Activated CD8-positive, alpha-beta memory T cell treated with anti-CD3 and anti-CD28 coated beads for 24 hours (primary cell): ENCODE results near the gene SUSD6.
A peak's percentile ranks its signal among the peaks of the same experiment; 100 is the strongest.
"Not testable (repeated sequence)": the region's sequence is repeated elsewhere in the genome, so short reads cannot be mapped to it uniquely, and the experiment has no call there.

ENCODE experiments used
- DNase-seq: peaks from one replicate; pipeline ENCODE4 v3.0.0-alpha.2; 2020

SUSD6 gene

DNA sequence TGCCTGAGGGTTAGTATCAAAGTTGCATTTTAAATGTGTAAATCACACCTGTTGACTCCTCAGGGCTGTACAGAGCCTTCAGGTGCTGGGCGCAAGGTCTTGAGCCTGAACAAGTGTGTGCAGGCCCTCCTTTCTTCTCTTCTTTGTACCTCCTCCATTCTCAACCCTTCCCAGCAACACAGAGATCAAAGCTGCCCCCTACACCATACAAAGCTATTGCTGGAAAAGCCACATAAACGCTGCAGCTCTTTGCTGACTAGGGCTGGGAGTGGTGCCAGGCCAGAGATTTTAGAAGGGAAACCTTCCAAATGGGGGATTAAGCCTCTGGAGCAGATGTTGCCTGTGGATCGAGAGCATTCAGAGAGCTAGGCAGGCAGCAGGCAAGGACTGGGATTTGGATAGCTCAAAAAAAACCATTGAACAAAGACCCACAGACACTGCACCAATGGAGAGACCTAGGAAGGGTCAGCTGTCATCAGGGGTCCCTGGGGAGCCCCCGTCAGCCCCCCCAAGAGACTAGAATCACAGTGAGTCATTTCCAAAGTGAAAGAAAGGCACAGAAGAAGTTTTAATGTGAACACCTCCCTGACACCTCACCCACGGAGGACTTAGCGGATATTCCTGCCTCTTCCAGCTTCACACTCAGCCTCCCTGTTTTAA, 18.2 kb upstream of the SUSD6 start:
- DNase-seq: no peak

DNA sequence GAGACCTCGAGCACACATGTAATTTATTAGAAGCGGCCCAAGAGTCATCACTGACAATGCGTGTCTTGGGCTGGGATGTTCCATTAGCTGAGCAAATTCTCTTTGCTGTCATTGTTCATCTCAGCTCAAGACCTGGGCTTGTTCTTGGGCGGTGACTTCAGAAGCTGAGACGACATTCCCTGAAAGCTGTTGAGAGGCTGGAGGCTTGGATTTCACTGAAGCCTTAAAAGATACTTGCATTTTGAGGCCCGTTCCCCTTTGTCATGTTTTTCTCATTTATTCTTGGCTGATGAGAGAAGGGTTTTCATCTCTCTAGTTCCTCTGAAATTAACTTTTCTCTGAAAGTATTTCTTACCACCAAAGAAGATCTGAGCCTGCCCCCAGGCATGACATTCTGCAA, 16.6 kb upstream of the SUSD6 start:
- DNase-seq: no peak

DNA sequence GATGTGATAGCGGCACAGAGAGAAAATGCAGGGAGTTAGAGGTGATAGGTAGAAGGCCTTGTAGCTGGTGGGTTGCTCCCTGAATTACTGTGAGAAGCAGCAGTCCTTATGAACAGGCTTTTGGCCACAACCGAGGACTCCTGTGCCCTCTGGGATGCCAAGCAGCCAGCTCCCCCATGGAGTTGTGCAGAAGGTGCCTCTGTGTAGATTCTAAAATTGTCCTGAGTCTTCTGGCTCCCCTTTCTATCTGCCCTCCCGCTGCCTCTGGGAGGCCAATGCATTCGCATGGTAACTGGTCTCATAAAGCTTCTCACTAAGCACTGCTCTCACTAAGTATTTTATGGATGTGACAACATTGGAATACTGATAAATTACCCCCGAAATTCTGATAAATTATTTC, 16.1 kb upstream of the SUSD6 start:
- DNase-seq: no peak

DNA sequence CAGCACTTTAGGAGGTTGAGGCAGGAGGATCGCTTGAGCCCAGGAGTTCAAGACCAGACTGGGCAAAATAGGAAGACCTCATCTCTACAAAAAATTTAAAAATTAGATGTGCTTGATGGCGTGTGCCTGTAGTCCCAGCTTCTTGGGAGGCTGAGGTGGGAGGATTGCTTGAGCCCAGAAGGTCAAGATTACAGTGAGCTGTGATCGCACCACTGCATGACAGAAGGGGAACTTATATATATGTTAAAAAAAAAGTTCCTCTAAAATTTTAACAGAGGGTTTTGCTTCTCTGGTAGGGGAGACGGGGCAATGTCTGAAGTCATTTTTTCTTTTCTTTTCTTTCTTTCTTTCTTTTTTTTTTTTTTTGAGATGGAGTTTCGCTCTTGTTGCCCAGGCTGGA, 12.0 kb upstream of the SUSD6 start:
- DNase-seq: not testable (repeated sequence)

DNA sequence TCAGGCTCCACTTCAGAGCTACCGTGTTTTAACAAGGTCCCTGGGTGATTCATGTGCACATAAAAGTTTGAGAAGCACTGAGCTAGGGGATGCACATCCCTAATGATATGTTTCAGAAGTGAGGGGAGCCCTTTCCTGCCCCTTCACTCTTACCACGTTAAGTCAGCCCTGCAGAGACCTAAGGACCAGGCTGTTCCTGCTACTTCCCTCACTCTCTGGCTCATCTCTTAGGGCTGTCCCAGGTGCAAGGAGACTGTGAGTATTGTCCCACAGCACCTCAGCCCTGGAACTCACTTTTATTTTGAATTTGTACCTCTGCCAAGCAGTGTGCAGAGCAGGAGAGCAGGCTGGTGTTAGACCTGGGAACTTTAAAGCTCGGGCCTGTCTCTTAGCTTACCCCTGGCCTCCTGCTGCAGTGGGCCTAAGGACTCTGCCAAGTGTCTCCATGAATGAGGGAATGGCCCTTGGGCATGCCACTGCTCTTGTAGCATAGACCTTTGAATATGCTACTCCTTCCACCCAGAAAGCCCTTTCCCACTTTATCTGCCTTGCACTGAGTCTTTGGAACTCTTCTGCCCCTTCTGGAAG, 11.0 kb upstream of the SUSD6 start:
- no peak for DNase-seq

DNA sequence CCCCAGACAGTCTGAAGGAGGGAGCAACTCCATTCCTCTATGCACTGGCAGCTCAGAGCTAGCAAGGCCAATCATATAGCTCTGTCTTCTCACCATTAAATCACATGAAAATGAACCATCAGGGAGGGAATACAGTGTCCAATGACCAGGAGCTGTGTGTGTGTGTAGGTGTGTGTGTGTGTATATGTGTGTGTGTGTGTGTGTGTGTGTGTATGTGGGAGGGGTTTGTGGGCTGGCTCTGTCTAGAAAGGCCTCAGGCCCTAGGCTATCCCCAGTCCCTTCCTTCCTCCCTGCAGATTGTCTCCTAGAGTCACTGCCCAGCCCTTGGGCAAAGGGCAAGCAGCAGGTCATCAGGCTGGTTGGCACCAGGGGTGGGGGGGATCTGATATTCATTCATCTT, 5.7 kb upstream of the SUSD6 start:
- DNase-seq: no peak

DNA sequence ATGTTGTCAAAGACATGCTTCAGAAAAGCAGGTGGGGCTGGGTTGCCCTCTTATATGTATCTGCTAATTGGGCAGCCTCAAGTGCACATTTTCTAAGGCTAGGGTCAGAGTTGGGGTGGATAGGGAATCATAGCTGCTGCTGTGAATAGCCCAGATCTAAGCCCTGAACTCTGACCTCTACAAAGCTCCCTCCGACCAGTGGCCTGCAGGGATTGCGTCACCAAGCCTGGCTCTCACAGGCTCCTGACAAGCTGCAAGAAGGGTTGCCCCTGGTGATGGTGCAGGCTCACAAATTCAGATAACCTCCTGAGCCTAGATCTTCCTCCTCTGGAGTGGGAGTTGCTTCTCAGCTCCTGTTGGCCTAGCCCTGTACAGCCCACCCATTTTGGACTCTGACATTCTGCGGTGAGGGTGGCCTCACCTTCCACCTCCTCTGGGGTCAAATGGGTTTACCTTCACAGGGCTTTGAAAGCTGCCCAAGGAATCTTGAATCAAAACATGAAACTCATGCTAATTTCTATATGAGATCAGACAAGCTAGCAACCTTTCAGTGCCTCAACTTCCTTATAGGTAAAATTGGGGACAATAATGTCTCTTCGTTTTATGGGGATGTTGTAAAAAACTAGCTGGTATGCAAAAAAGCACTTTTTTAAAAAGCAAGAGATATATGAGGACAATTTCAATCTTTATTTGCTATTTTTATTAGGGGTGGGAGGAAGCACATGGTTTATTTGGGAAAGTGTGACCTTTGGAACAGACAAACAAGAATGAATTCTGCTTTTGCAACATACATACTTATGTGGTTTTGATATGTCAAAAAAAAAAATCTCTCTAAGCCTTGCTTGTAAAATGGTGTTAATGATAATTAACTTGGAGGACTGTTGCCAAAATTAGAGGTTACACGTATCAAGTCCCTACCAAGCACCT, 4.9 kb upstream of the SUSD6 start:
- DNase-seq: no peak

DNA sequence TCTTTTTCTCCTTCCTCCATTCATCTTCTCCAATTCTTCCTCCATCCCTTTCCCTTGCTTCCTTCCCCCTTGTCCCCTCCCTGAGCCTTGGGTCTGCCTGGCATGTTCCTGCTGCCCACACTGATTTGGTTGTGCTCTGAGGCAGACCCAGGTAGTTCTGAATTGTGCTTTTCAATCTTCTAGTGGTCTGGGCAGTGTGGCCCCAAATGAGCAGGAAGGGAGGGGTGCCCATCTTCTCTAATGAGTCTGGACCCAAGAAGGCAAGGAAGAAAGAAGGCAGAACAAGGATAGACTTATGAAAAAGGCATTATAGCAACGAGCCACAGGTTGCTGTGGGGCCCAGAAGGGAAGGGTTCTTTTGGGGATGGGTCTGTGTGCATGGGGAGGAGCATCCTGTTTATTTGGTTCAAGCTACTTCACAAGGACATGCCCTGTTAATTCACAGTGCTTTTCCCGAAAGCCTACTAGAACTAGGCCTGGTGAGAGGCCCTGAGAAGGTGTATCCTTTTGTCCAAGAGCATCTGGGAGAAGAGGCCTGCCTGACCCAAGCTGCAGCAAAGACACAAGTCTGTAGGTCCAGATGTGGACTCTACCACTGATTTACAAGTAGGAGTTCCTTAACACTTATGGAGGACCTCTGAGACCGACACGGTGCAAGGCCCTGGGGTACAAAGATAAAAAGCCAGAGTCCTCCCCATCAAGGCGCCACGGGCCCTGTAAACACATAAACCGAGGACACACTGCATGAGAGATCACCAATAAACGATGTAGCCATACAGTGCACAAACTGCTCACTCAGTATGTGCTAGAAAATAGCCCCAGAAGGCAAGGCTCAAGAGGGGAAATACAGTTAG, 1.1 kb upstream of the SUSD6 start:
- DNase-seq: no peak

DNA sequence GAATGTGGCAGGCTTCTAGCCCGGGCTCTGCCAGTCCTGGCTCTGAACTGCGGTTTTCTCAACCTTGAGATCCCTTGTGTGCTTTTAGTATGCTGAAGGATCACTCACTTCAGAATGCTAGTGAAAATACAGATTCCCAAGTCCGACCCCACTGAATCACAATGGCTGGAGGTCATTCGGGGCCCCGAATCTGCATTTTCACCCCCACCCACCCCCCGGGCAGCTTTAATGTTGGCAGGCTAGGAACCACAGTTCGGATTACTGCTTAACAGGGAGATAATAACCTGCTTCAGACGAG, 573 bp upstream of the SUSD6 start:
- no peak for DNase-seq

DNA sequence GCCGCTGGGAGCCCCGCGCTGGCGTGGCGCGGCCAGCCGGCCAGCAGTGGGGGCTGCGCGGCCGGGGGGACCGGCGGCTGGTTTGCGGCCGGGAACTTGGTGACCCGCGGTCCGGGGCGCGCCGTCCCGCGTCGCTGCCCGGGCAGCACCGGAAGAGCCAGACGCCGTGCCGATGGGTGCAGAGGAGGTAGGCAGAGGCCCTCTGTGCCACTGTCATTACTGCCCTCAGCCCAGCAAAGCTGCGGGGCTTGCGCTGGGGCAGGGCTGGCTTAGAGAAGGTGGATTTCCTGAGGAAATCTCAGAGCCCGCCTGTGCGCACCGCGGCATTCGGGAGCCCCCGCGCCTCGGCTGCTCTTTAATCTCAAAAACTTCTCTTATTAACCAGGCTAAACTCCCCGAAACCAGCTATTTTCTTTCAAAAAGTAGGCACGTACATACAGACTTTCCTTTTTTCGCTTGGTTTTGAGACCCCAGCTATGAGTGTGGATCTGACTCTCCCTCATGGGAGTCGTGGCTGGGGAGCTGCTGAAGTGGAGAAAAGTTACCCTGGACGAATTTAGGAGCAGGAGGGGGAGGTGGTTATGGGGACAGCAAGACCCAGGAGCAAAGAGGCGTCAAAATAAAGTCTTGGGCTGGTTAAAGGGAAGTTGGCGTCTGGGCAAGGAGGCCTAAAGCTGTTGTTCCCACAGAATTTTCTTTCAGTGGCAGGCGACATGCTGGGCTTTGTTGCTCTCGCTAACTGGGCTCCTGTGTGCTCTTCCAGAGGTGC, 802 bp downstream of the SUSD6 start:
- peak; percentile 78 for DNase-seq

DNA sequence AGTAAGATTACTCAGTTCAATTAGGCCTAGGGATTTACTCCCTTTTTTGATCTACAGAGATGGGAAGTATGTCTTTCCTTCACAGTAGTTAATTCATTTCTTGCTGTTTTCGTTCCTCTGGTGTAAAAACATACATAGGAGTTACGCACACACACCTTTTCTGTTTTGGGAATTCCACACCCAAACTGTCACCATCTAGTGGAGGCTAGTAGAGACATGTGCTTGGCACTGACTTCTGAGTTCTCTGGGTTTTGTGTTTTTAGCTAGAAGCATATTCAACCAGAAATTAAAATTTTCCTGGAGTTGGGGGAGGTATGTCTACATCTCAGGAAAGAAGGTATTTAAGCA, 1.4 kb downstream of the SUSD6 start:
- no peak for DNase-seq

DNA sequence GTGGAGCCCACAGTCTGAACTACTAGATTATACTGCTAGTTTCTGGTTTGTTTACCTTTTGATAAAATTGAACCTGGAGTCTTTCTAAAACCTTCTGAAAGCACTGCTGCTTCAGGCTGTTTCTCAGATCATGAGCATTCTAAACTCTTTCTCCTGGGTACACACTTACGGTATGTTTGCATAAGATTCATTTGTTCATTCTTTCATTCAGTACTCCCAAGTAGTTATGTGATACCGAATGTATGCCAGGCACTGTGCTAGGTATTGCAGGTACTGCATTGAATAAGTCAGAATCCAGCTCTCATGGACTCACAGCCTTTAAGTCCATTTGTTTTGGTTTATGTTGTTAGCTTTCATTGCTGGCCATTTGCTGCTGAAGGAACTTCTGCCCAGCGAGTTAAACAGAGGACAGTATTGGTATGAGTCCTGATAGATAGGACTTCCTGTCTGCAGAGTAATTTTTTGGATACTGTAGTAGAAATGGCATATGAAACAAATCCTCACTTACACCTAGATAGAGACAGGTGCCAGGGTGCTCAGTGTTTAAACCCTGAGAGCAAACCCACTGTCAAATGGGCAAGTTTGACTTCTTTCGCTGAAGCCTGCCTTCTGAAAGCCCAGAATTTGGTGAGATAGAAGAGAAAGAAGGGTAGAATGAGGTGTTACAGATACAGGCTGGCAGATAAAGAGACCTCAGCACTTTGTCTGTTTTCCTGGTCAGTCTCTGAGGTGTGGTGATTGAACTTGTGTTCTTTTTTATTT, 2.1 kb downstream of the SUSD6 start:
- DNase-seq: no peak

DNA sequence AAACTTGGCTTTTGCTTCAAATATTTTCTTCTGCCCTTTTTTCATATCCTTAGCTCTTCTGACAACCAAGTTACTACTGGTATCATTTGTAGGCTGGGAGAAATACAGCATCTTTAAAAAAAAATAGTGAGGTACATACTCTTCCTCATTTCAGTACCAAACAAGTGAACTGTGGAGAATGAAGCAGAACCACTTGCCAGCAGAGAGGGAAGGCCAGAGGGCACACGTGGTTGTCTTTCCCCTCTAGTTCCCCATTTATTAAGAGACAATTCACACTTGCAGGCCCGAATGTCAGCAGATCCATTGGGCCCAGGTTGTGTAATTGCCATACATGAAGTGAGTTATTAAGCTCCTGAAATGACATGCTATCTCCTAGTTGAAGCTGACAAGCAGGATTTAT, 3.2 kb downstream of the SUSD6 start:
- no peak for DNase-seq

DNA sequence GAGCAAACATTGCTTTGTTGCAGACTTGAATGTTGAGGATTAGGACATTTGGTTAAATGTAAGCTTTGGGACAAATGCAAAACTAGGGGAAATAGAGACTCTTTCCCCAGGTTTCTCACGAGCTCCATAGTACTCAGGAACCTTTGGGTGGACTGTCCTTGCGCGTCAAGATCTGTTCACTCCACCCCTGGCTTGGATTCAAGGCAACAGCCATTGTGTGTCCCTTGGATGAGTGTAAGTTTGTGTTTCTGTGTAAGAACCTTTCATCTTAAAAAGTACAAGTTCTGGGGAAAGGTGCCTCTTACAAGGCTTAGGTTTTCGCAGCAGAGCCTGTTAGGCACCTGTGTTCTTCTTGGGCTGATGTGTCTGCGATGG, 3.7 kb downstream of the SUSD6 start:
- no peak for DNase-seq

DNA sequence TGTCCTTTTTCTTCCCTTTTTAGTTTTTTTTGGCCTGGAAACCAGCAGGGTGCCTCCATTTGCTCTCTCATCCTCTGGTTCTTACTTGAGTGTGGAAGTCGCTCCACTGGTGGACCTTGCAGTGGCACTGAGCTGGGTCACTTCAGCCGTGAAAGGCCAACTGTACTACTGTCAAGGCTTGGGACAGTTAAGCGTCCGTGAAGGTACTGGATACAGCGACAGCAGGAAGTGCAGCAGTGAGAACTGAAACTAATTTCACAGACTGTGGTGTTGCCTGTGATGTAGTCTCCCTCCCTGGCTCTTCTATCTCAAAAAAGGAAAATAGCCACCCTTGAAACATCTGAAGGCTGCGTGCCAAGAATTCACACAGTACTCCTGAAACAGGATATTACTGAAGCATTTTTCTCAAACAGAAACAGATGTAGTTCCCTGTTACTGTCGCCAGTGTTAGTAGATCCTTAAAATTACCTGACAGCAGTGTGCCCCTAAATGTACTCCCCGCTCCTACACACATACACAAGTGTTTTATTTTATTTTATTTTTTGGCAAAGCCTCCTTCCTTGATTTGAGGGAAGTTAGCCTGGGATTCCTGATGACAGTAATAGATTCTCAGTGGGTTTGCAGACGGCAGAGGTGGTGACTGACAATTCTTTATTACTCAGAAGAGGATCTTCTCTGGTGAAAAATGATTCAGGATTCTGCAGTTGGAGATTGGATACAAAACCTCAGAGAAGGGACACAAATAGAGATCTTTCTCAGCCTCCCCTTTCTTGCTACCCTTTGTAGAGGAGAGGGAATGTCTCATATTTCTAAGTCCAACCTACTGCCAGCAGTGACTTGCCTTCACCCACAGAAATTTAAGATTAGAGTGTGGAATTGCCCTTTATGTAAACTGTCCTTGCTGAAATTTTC, 4.4 kb downstream of the SUSD6 start:
- DNase-seq: no peak

DNA sequence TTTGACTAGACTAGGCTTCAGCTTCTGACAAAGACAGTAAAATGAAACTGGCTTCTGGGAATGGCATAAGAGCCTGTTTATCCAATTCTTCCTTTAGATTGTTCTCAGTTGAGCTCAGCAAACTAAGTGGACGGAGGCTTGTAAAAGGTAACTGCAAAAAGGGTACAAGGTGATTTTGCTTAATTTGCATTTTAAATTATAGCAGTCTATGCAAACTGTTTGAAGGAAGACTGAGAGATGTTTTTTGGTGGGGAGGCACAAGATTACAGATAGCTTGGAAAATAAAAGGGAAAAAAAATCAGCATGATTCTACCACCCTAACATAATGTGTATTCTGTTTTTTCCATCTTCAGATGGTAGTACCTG, 5.0 kb downstream of the SUSD6 start:
- DNase-seq: no peak

DNA sequence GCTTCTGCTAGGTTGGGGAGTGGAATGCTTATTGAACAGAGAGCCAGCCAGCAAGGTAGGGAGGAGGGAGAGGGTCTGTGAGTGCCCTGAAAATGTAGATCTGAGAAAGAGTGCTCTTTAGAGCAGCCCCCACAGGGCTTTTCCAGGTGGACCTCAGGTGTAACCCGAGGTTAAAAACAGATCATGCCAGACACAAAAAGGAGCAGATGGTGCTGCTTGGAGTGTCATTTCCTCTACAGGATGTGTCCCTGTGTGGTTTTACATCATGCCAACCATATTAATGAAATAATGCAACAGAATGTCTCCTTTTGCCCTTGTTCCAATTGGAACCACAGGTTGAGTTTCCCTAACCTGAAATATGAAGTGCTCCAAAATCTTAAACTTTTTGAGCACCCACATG, 6.4 kb downstream of the SUSD6 start:
- no peak for DNase-seq

DNA sequence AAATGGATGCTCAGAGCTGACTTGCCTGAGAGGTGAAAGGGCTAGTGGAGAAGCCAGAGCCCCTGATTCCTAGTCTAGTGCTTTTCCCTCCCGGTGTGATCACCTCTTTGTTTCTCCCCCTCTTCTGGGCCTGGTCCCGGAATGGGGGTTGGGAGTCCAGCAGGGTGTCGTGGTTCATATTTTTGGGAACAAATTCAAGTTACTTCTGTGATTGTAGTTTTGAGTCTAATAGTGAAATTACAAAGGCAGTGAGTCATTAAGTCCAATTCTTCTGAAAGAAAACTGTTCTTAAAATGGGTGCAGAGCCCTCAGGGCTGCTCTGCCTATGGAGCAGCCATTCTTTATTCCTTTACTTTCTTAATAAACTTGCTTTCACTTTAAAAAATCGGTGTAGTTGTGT, 7.6 kb downstream of the SUSD6 start:
- DNase-seq: no peak

DNA sequence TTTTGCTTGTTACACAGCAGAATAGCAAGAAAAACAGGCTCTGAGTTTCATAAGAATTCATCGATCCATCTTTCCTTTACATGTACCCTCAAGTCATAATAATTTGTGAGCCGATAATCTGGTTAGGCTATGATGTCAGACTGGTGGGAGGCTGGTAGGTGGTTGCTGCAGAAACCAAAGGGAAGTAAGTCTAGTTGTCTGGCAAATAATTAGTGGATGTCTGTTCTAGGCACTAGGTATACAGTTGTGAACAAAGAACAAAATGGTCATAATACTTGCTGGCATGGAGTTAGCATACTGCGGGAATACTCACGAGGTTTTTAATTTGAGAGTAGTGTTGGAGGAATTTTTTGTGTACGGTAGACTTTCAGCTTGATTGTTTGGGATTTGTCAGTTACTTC, 8.8 kb downstream of the SUSD6 start:
- no peak for DNase-seq

DNA sequence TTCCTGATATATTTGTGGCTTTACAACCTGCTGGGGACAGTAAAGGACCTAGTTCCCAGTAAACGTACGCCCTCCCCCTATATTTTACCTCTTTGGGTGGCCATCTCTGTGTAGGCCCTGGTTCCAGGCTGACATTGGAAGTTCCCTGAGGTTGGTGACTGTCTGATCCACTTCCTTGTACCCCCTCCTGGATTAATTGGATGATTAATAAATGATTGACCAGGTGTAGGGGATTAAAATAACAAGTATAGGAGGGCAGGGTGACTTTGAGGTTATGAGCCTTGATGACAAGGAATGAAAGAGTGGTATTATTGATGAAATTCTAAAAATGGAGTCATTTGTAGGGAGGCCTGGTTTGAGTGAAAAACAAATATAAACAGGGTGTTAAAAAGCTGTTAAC, 9.6 kb downstream of the SUSD6 start:
- DNase-seq: no peak

DNA sequence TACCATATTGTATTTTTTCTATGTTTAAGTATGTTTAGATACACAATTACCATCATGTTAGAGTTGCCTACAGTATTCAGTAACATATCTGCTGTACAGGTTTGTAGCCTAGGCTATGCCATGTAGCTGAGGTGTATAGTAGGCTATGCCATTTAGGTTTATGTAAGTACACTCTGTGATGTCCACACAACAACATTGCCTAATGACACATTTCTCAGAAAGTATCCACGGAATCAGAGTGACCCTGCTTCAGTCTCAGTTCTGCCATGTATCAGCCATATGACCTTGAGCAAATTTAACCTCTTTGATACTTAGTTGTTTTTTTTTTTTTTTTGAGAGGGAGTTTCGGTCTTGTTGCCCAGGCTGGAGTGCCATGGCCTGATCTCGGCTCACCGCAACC, 12.7 kb downstream of the SUSD6 start:
- DNase-seq: no peak
